Stimulated activated CD8-positive, alpha-beta memory T cell treated with anti-CD3 and anti-CD28 coated beads, Interleukin-12 subunit alpha, Interleukin-12 subunit beta, amount 100 ng/mL, for 1 hour (primary cell): ENCODE measurements around the gene OSBP2.

ENCODE experiments used
- DNase-seq: peaks from one replicate; pipeline ENCODE4 v3.0.0-alpha.2; 2020; ENCODE audit warnings: low read depth

The OSBP2 gene

DNA sequence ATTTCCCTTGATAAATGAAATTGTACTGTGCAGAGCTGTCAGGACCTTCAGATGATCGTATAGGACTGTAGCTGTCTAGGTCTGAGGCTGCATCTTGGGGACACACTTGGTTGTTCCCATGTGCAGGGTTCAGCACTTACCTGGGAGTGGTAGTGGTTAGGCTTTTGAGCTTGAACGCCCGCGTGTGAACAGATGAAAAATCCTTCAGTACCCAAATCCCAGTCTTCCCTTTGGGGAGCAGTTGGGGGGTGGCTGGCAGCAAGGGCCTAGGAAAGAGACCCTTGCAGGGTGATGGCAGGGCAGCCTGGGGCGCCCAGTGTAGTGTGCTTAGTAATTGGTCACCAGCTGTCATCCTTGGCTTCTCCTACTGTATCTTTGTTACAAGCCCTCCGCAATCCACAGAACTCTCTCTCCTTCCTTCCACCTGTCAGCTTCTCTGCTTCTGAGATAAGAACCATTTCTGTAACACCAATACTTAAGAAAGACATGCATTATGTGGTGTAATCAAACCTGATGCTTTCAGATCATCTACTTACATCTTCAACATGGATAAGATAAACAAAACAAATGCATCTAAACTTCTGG lies 209.3 kb downstream of the OSBP2 start:
- DNase-seq, result no peak

DNA sequence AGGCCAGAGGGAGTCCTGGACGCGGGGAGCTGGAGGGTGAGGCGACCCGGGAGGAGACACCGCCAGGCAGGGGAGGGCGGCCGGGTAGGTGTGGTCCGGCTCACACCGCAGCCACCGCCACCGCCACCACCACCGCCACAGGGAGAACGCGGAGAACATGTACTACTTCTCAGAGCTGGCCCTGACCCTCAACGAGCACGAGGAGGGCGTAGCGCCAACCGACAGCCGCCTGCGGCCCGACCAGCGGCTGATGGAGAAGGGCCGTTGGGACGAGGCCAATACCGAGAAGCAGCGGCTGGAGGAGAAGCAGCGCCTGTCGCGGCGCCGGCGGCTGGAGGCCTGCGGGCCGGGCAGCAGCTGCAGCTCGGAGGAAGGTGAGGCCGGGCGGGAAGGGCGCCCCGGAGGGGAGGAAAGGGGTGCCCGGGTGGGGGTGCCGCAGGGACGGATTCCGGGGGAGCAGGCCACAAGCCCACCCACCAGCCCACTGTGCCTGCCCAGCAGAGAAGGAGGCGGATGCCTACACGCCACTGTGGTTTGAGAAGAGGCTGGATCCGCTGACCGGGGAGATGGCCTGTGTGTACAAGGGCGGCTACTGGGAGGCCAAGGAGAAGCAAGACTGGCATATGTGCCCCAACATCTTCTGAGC lies 211.1 kb downstream of the OSBP2 start:
- no peak for DNase-seq

DNA sequence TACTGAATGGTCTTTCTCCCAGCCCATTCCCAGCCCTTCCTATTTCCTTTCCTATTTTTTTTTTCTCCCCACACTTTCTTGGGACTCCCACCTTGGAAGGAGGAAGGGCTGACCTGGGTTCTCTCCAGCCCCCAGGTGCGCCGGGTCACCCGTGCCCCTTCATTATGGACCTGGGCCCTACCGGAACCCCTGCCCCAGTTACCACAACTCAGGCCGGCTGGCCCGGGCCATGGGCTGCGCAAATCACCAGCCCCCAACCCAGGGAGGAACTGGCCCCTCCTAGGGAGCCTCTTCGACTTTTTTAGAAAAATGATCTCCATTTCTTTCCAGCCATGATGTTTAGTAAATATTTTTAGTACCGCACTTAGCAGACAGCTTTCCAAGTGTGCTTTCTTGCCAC lies 211.7 kb downstream of the OSBP2 start:
- no peak for DNase-seq

DNA sequence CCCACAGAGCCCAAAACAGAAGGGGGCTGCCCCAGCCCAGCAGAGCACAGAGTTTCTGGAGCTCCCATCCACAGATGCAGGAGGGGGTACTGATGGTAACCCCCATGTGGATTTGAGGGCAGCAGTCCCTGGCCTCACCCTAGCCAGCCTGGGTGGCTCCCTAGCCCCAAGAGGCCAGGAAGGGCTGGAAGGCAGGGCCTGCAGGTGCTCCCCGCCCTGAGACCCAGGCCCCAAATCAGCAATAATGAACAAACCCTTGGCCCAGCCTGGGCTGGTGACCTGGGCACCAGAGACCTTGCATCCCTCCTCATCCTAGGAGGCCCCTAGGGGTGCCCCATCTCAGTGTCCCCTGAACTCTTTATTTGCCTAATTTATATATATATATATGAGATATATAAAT lies 212.3 kb downstream of the OSBP2 start:
- DNase-seq, result no peak

DNA sequence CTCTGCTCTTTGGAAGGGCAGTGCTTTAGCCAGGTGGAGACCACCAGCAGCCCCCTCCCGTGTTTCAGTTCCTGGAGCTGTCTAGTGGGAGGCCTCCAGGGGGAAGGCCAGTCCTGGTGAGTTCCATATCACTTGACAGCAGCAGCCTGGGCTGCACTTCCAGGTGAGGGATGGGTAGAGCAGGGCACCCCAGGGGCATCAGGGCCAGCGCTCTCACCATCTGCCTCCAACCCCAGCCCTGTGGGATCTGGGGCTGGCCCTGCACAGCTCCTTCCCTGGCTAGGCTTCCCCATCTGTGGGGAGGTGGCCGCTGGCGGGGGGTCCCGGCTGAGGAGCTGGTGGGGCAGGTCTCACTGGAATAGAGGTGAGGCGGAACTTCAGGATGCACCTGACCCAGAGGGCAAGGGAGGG lies 213.4 kb downstream of the OSBP2 start:
- DNase-seq, result no peak

DNA sequence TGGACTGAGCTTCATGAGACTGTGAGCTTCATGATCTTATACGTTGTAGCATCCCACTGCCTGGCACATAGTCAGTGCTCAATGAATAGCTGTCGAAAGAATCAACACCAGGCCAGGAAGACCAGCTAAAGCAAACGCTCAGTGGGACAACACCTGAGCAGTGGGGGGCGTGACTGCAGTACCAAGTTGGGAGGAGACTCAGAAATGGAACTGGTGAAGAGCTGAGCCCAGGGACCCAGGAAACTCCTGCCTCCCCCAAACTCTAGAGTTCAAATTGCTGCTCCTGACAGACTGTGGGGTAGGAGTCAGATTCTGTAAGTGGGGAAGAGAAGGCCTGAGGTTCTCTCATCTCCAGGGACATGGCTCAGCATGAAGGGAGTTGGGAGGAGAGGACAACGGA lies 214.6 kb downstream of the OSBP2 start:
- DNase-seq, result no peak

DNA sequence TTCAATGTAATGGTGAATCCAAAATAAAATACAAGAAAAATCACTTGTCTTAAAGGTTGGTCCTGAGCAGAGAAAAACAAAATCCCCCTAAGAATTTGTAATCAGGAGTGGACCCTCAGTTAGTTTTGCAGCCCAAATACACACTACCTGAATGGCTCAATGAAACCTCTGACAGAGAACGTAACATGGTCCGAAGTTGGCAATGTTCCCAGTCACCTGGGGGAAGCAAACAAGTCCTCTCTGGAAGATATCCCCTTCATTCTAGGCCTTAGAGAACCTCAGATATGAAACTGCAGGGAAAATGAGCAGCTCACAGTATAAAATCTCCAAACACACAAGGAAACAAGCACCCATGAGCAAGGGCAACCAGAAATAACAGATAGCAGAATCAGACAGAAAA lies 215.7 kb downstream of the OSBP2 start:
- DNase-seq, result no peak

DNA sequence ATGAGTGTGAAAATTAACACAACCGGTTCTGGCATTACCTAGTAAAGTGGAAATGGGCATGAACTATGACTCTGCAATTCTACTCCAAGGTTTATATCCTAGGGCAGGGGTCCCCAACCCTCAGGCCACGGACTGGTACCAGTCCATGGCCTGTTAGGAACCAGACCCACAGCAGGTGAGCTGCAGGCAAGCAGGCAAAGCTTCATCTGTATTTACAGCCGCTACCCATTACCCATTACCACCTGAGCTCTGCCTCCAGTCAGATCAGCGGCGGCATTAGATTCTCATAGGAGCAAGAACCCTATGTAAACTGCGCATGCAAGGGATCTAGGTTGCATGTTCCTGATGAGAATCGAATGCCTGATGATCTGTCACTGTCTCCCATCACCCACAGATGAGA lies 224.1 kb downstream of the OSBP2 start:
- no peak for DNase-seq

DNA sequence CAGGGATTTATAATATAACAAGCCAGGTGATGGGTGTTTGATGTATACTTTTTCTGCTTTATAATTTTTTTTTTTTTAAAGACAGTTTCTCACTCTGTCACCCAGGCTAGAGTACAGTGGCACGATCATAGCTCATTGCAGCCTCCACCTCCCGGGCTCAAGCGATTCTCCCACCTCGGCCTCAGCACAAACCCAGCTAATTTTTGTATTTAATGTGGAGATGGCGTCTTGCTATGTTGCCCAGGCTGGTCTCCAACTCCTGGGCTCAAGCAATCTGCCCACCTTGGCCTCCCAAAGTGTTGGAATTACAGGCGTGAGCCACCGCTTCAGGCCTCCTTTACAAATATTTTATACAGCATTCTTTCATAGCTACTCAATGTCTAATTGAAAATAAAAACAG lies 225.3 kb downstream of the OSBP2 start:
- DNase-seq, result no peak

DNA sequence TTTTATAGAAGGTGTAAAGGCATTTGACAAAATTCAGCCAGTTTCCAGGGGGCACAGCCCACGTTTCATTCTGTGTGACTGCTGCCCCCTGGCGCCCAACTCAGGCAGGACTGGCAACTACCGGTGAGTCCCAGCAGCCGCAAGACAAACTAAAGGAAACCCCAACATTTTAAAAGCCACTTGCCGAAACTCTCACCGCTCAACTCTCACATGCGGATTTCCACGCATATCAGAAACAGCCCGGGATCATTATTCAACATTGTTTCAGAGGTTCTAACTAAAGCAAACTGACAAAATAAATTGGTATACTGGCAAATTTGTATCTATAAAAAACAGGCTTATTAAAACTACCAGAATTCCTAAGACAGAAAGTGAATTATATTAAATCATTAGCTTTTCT lies 225.7 kb downstream of the OSBP2 start:
- DNase-seq, result peak; percentile 79

DNA sequence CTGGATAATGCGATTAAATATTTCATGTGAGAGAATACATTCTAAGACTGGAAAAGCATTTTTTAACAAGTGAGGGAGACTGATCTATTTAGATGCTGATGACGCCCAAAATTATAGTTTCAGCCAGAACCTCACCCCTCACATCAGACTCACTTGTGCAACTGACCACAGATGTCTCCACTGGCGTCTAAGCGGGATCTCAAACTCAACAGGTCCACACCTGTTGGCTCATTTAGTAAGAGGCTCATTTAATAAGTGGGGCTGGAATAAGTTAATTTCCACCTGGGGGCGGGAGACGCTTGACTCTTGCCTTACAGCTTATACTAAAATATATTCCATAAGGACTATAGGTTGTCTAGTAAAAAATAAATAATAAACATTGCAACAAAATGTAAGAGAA lies 226.4 kb downstream of the OSBP2 start:
- no peak for DNase-seq

DNA sequence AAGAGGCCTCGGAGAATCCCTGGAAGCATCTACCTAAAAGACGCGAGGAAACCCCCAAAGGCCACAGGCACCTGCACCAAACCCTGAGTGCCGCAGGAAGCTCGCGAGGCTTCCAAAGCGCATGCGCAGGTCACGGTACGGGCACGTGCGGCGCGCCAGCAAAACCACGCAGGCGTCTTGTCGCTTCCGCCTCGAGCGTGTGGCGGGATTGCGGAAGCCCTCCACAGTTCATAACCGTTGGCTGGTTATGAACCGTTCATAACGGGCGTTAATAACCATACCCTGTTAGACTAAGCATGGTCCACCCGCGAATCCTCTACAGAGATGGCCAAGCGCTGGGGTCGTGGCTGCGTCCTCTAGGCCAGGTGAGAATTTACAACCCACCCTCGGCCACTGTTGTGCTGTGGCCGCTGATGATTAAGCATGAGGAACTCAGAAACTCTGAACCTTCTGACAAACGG lies 227.5 kb downstream of the OSBP2 start:
- peak; percentile 78 for DNase-seq

DNA sequence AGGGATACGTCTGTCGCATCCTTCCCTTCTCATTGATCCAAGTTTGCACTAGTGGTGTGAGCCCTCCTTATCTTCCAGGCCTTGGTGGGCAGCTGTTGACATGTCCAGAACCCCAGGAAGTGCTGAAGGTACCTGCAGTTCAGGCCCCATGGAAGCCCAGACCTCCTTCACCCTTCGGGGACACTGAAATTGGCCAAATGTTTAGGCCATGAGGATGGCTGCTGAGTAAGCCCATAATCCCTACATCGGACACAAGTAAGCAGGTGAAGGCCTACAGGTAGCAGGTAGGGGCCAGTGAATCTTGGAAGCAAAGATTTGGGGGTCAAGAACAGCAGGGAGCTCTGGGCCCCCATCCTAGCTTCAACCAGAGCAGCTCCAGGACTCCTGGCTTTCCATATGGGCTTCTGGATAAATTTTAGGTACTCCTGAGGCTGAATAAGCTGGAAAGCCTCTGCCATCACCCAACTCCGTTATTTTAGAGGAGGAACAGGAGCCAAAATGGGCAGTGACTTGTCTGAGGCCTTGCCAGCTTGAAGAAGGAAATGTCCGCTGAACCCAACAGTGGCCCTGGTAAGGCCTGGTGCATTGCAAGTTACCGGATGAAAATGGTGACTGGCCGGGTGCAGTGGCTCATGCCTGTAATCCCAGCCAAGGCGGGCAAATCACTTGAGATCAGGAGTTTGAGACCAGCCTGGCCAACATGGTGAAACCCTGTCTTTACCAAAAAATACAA lies 228.7 kb downstream of the OSBP2 start:
- no peak for DNase-seq

DNA sequence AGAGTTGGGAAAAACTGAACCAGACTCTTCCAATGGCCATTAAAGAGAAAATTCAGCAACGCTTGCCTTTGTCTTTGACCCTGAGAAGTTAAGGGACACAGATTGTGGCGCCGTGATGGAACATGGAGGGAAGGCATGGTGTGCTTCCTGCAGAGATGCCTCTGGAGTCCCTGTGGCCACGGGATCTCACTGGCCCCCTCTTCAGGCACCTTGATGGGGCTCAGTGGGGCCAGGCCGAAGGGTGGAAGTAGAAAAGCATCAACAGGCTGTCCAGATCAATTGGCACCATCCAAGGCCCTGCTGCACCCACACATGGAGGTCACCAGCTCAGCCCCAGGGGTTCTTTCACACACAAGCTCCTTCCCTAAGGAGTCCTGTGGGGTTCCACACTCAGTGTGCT lies 231.0 kb downstream of the OSBP2 start:
- no peak for DNase-seq

DNA sequence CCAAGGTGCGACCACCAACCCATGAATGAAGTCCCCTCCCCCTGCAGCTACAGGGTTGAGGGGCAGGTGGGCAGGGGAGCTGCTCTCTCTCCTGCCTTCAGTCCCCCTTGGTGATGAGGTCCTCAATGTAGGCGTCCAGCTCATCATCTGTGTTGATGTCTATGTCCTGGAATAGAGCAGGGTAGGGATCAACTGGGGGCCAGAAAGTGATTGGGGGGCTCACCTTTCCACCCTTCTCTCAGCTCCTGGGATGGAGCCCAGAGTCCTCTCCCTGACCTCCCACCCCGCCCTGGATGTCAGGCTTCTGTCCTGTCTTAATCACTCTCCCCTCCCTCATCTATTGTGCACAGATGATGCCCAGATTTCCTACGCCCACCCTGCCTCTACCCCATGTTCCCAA lies 232.0 kb downstream of the OSBP2 start:
- no peak for DNase-seq

DNA sequence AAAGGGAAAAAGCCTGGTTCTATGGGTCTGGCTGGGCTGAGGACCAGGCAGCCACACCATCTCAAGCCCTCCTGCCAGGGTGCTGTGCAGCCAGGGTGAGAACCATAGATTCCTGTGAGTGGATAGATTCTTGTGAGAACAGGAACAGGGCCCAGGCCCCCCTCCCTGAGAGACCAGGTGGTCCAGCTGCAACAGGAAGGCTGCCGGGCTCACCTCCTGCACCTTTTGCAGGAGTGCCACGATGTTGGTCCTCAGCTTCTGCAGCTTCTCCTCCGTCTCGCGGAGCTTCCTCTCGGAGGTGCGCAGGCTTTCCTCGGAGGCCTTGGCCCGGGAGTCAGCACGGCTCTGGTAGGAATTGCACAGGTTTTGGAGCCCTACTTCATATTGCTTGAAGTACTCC lies 233.1 kb downstream of the OSBP2 start:
- no peak for DNase-seq

DNA sequence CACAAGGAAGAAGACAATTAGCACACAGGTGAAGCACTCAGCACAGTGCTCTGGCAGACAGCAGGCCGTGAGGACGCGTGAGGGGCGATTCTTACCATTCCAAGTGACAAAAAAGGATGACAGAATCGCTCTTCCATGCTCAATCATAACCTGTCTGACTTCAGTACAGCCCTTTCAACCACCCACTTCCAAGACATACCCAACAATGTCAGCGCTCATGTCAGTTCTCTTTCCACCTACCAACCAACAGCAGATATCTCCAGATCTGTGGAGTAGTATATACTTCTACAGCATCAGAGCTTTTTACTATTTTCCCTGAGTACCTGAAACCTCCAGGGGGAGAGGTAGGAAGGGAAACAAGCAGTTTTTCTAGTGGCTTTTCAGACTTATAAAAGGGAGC lies 233.7 kb downstream of the OSBP2 start:
- no peak for DNase-seq

DNA sequence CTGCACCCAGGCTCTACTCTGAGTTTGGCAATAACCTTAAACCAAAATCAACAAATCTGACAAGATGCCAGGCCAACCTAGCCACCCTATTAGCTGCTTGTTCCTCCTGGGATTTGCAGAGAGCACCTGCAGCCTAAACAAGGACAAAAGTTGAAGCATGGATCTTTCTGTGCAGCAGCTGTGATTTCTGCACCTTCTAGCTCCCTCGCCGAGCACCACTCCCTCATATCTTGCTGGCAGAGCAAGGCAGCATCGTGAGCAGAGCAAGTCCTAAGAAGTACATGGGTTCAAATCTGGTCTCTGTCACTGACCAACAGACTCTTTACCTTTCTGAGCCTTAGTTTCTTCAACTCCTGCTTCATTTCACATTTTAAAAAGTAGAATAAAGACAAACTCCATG lies 235.6 kb downstream of the OSBP2 start:
- DNase-seq, result no peak

DNA sequence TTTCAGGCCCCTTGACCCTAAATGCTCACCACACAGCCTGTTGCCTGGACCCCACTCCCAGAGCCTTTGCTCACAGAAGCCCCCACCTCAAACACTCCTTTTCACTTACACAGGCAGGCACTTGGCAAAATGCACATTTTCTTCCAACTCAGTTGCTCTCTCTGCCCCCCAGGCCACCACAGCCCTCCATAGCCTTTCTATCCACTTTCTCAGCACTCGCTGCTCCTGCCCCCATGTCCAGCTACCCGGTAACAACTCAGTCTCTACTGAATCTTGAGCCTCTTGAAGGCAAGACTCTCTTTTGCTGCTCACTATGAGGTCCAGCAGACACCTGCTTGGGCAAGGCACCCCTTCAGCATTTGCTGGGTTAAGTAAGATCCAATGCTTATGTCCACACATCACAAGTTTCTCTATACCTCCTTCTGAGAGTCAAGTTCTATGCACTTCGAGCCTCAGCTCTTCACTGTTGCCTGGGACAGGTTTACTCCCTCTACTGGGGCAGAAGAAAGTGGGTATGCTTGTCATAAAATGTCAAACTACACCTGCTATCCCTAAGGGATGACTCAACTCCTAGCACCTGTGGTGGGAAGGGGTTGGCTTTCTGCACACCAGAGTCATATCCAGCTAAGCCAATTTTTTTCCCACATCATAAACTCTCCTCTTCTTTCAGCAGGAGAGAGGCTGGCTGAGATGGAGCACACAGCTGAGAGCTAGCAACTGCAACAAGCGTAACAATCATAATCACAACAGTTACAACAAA lies 237.0 kb downstream of the OSBP2 start:
- DNase-seq, result no peak

DNA sequence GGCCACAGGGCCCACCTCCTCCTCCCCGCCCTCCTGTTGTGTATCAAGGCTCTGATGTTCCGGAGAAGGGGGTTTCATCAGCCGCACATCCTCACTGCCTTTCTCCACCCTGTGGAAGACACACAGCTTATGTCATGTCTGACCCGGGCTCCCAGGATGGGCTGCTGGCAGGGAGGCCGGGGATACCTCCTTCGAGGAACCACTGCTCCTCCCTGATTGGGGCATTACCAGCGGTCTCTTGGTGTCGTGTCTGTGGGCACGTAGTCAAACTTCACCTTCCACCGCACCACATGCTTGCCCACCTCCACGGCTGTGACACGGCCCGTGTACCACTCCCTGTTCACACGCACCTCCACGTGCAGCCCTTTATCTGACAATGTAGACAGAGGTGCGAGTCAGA lies 238.0 kb downstream of the OSBP2 start:
- no peak for DNase-seq

DNA sequence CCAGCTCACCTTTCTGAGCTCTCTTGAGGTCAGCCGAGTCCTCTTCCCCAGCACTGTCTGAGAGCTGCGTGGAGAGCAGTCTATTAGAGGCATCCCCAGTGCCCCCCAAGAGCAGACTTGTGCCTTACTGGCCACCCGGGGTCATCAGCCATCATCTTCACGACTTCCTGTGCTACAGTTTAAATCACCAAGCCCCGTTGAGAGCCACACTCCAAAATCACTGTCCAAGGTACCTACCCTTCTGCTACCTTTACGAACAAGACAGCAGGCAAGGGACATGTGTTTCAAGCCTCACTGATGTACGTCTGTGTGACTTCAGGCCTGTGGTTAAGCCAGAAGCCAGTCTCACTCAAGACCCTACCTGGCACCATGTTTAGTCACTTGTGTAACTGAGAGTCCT lies 238.8 kb downstream of the OSBP2 start:
- DNase-seq, result no peak

DNA sequence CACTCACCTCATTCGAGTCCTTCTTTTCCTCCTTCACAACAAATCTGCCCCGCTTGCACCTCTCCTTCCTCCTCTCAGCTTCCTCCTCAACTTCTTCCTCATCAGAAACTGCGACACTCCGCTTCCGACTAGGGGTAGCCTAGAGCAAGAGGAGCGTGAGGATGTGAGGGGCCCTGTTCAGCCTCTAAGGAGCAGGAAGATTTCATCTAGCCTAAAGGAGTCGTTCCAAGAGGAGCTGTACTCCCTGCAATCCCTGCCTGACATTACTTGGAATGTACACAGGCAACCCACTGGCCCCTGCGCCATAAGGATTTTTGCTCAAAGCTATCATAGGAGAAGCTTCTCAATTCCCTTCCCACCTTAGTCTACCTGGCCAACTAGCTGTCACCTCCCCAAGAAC lies 239.4 kb downstream of the OSBP2 start:
- no peak for DNase-seq
